WTC11 (cell line): ENCODE data around the gene SLC9A3. TPM values are rescaled to one million over a fixed set of nuclear protein-coding genes. Genes with fewer than 3 reads are reported as not detected.

Experiments
- ATAC-seq: fragments of 200-7000 bp; cut with Tn5 transposase; 2 replicates; pipeline ENCODE4 v1.10.0; 2021; ENCODE audit warnings: mild to moderate bottlenecking, moderate library complexity
- CTCF ChIA-PET: fragments of 300-600 bp; sonication (Branson Sonifier 250); formaldehyde crosslinking; loops from one replicate; lab custom pipeline; 2021; ENCODE audit warnings: antibody characterized with exemption; lab: Charles Lee
- POLR2A ChIA-PET: fragments of 350-600 bp; sonication (Branson Sonifier 250); formaldehyde crosslinking; loops from one replicate; lab custom pipeline; 2021; ENCODE audit warnings: antibody characterized with exemption; lab: Charles Lee
- DNase-seq: peaks from one replicate; pipeline ENCODE4 v3.0.0; 2021; ENCODE audit warnings: low spot score
- H3K27ac Mint-ChIP-seq: 2 replicates; pipeline ENCODE4 v1.8.0; 2021; ENCODE audit warnings: mixed read lengths
- H3K27me3 Mint-ChIP-seq: 2 replicates; pipeline ENCODE4 v1.8.0; 2021; ENCODE audit warnings: low read depth, mild to moderate bottlenecking, moderate library complexity, mixed read lengths
- H3K36me3 Mint-ChIP-seq: 2 replicates; pipeline ENCODE4 v1.8.0; 2021; ENCODE audit warnings: mixed read lengths
- H3K4me1 Mint-ChIP-seq: 2 replicates; pipeline ENCODE4 v1.8.0; 2022; ENCODE audit warnings: mixed read lengths
- H3K4me3 Mint-ChIP-seq: 2 replicates; pipeline ENCODE4 v1.8.0; 2021; ENCODE audit warnings: mild to moderate bottlenecking, moderate library complexity, mixed read lengths
- H3K9me3 Mint-ChIP-seq: 2 replicates; pipeline ENCODE4 v1.8.0; 2021; ENCODE audit warnings: mixed read lengths
- ATF1 ChIP-seq: sonication (generic); formaldehyde crosslinking; IDR thresholded peaks from 2 replicates; pipeline ENCODE4 v1.8.1; 2023; ENCODE audit warnings: mild to moderate bottlenecking, moderate library complexity, missing genetic modification reagents
- CREM ChIP-seq: sonication (generic); formaldehyde crosslinking; IDR thresholded peaks from 2 replicates; pipeline ENCODE4 v1.8.1; 2022; ENCODE audit warnings: mild to moderate bottlenecking, missing genetic modification reagents, moderate library complexity
- FOXP1 ChIP-seq: sonication (generic); formaldehyde crosslinking; IDR thresholded peaks from 2 replicates; pipeline ENCODE4 v1.8.0; 2022; ENCODE audit warnings: missing genetic modification reagents, mild to moderate bottlenecking, moderate library complexity, borderline replicate concordance
- GABPB1 ChIP-seq: sonication (generic); formaldehyde crosslinking; IDR thresholded peaks from 2 replicates; pipeline ENCODE4 v1.8.1; 2023; ENCODE audit warnings: mild to moderate bottlenecking, missing genetic modification reagents
- GTF2I ChIP-seq: fragments of 250-450 bp; sonication (Bioruptor Pico); conservative IDR thresholded peaks from 2 replicates; pipeline ENCODE4 v1.4.0; 2021; ENCODE audit warnings: mild to moderate bottlenecking
- JUN ChIP-seq: sonication (generic); formaldehyde crosslinking; IDR thresholded peaks from 2 replicates; pipeline ENCODE4 v1.8.0; 2023; ENCODE audit warnings: mild to moderate bottlenecking, missing genetic modification reagents
- MYBL2 ChIP-seq: sonication (generic); formaldehyde crosslinking; IDR thresholded peaks from 2 replicates; pipeline ENCODE4 v1.8.1; 2023; ENCODE audit warnings: mild to moderate bottlenecking, moderate library complexity, missing genetic modification reagents
- NFYB ChIP-seq: sonication (generic); formaldehyde crosslinking; conservative IDR thresholded peaks from 2 replicates; pipeline ENCODE4 v1.8.0; 2022; ENCODE audit warnings: low read depth, missing genetic modification reagents
- NR3C1 ChIP-seq: sonication (generic); formaldehyde crosslinking; conservative IDR thresholded peaks from 2 replicates; pipeline ENCODE4 v1.8.1; 2023; ENCODE audit warnings: low read depth, mild to moderate bottlenecking, missing genetic modification reagents
- OVOL2 ChIP-seq: fragments of 250-450 bp; sonication (Bioruptor Pico); IDR thresholded peaks from 2 replicates; pipeline ENCODE4 v1.9.0; 2021; ENCODE audit warnings: mild to moderate bottlenecking, borderline replicate concordance
- PRRX2 ChIP-seq: fragments of 250-450 bp; sonication (Bioruptor Pico); IDR thresholded peaks from 2 replicates; pipeline ENCODE4 v1.8.0; 2021; ENCODE audit warnings: mild to moderate bottlenecking
- RORB ChIP-seq: fragments of 250-450 bp; sonication (Bioruptor Pico); IDR thresholded peaks from 2 replicates; pipeline ENCODE4 v1.9.0; 2021; ENCODE audit warnings: mild to moderate bottlenecking
- SP1 ChIP-seq: sonication (generic); formaldehyde crosslinking; conservative IDR thresholded peaks from 2 replicates; pipeline ENCODE4 v1.8.1; 2022; ENCODE audit warnings: missing genetic modification reagents
- TP53 ChIP-seq: sonication (generic); formaldehyde crosslinking; IDR thresholded peaks from 2 replicates; pipeline ENCODE4 v1.8.1; 2023; ENCODE audit warnings: mild to moderate bottlenecking, missing genetic modification reagents
- ZNF232 ChIP-seq: sonication (generic); formaldehyde crosslinking; IDR thresholded peaks from 2 replicates; pipeline ENCODE4 v1.8.0; 2022; ENCODE audit warnings: mild to moderate bottlenecking, missing genetic modification reagents
- ZNF281 ChIP-seq: sonication (generic); formaldehyde crosslinking; IDR thresholded peaks from 2 replicates; pipeline ENCODE4 v1.8.0; 2023; ENCODE audit warnings: mild to moderate bottlenecking, missing genetic modification reagents
- total RNA-seq: library from RNA; stranded (reverse); gene quantifications from 3 replicates; pipeline ENCODE4 v1.2.3, GENCODE V29; 2021
- TF ChIP-seq, protein P1 (sequence below): sonication (generic); formaldehyde crosslinking; IDR thresholded peaks from 2 replicates; pipeline ENCODE4 v1.8.0; 2022; ENCODE audit warnings: mild to moderate bottlenecking, missing genetic modification reagents
- TF ChIP-seq, protein P2 (sequence below): sonication (generic); formaldehyde crosslinking; IDR thresholded peaks from 2 replicates; pipeline ENCODE4 v1.8.1; 2023; ENCODE audit warnings: mild to moderate bottlenecking, moderate library complexity, missing genetic modification reagents
- TF ChIP-seq, protein P3 (sequence below): sonication (generic); formaldehyde crosslinking; IDR thresholded peaks from 2 replicates; pipeline ENCODE4 v1.8.1; 2023; ENCODE audit warnings: mild to moderate bottlenecking, missing genetic modification reagents
- TF ChIP-seq, protein P4 (sequence below): sonication (generic); formaldehyde crosslinking; IDR thresholded peaks from 2 replicates; pipeline ENCODE4 v1.8.0; 2023; ENCODE audit warnings: missing genetic modification reagents
- TF ChIP-seq, protein P5 (sequence below): sonication (generic); formaldehyde crosslinking; IDR thresholded peaks from 2 replicates; pipeline ENCODE4 v1.8.1; 2022; ENCODE audit warnings: low read depth, mild to moderate bottlenecking, moderate library complexity, missing genetic modification reagents, borderline replicate concordance
- TF ChIP-seq, protein P6 (sequence below): sonication (generic); formaldehyde crosslinking; IDR thresholded peaks from 2 replicates; pipeline ENCODE4 v1.8.1; 2023; ENCODE audit warnings: mild to moderate bottlenecking, missing genetic modification reagents, moderate library complexity

SLC9A3 gene
- total RNA-seq, 1 experiment from 2014 or later: 1.6 TPM

DNA sequence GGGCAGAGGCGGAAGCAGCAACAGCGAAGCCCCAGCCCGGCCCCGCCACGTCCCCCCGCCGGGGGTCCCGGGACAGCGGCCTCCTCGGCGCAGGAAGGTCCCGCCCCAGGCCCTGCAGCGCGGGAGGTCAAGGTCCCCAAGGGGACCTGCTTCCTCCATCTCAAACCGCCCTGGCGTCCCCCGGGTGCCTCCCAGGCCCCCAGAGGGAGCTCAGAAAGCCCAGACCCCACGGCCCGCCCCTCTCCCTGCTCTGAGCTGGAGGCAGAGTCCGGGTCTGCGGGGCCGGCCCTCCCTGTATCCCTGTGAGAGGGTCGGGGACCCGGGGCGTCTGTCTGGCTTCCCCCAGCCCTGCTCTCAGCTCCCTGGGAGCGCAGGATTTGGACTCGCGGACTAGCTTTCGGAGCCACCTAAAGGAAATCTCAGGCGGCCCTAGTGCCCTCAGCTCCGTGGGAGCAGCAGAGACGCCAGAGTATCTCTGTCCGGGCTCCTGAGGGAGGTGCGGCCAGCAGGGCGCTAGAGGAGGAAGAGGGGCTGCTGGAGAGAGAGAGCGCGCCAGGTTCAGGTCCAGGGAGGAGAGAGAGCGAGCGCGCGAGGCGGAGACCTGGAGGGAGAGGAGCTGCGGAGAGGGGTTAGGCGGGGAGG, 50.6 kb downstream of the SLC9A3 start (continued):
- TF ChIP-seq, protein P1, sequence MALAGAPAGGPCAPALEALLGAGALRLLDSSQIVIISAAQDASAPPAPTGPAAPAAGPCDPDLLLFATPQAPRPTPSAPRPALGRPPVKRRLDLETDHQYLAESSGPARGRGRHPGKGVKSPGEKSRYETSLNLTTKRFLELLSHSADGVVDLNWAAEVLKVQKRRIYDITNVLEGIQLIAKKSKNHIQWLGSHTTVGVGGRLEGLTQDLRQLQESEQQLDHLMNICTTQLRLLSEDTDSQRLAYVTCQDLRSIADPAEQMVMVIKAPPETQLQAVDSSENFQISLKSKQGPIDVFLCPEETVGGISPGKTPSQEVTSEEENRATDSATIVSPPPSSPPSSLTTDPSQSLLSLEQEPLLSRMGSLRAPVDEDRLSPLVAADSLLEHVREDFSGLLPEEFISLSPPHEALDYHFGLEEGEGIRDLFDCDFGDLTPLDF: no peak
- no peak for TF ChIP-seq PRRX2 (CRISPR knock-in tag)

- Mint-ChIP-seq H3K27ac (no peak overlapping the region), H3K27me3 (peaks cover 49% of the 10 kb centered on the region), H3K36me3 (no peaks in the 10 kb centered on the region), H3K9me3 (no peaks in the 10 kb centered on the region), H3K4me3 (peak overlapping the region; percentile 64), H3K4me1 (peaks cover 9% of the 10 kb centered on the region)
- ChIA-PET POLR2A (no interaction called here), CTCF (interaction anchor here (0.9 to 4.3 kb wide), 7 partner anchors 19 to 197 kb away, joined by 4 to 23 read pairs (median 6); partner anchors contain the start of gene AHRR)
- DNase-seq (peak; percentile 72), ATAC-seq (peak; percentile 59)
- TF ChIP-seq, protein P2, sequence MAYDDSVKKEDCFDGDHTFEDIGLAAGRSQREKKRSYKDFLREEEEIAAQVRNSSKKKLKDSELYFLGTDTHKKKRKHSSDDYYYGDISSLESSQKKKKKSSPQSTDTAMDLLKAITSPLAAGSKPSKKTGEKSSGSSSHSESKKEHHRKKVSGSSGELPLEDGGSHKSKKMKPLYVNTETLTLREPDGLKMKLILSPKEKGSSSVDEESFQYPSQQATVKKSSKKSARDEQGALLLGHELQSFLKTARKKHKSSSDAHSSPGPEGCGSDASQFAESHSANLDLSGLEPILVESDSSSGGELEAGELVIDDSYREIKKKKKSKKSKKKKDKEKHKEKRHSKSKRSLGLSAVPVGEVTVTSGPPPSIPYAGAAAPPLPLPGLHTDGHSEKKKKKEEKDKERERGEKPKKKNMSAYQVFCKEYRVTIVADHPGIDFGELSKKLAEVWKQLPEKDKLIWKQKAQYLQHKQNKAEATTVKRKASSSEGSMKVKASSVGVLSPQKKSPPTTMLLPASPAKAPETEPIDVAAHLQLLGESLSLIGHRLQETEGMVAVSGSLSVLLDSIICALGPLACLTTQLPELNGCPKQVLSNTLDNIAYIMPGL: peak; percentile 90
- TF ChIP-seq, protein P3, sequence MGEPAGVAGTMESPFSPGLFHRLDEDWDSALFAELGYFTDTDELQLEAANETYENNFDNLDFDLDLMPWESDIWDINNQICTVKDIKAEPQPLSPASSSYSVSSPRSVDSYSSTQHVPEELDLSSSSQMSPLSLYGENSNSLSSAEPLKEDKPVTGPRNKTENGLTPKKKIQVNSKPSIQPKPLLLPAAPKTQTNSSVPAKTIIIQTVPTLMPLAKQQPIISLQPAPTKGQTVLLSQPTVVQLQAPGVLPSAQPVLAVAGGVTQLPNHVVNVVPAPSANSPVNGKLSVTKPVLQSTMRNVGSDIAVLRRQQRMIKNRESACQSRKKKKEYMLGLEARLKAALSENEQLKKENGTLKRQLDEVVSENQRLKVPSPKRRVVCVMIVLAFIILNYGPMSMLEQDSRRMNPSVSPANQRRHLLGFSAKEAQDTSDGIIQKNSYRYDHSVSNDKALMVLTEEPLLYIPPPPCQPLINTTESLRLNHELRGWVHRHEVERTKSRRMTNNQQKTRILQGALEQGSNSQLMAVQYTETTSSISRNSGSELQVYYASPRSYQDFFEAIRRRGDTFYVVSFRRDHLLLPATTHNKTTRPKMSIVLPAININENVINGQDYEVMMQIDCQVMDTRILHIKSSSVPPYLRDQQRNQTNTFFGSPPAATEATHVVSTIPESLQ (CRISPR knock-in tag): no peak
- peak; percentile 55 for TF ChIP-seq NFYB (CRISPR knock-in tag)
- TF ChIP-seq GTF2I (CRISPR knock-in tag): no peak
- peak; percentile 95 for TF ChIP-seq MYBL2
- no peak for TF ChIP-seq RORB (CRISPR knock-in tag)
- TF ChIP-seq TP53 (CRISPR knock-in tag): peak; percentile 99
- TF ChIP-seq, protein P4, sequence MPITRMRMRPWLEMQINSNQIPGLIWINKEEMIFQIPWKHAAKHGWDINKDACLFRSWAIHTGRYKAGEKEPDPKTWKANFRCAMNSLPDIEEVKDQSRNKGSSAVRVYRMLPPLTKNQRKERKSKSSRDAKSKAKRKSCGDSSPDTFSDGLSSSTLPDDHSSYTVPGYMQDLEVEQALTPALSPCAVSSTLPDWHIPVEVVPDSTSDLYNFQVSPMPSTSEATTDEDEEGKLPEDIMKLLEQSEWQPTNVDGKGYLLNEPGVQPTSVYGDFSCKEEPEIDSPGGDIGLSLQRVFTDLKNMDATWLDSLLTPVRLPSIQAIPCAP: peak; percentile 95
- TF ChIP-seq GABPB1 (CRISPR knock-in tag): peak; percentile 68
- TF ChIP-seq, protein P5, sequence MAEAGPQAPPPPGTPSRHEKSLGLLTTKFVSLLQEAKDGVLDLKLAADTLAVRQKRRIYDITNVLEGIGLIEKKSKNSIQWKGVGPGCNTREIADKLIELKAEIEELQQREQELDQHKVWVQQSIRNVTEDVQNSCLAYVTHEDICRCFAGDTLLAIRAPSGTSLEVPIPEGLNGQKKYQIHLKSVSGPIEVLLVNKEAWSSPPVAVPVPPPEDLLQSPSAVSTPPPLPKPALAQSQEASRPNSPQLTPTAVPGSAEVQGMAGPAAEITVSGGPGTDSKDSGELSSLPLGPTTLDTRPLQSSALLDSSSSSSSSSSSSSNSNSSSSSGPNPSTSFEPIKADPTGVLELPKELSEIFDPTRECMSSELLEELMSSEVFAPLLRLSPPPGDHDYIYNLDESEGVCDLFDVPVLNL (CRISPR knock-in tag): peak; percentile 90
- TF ChIP-seq JUN: peak; percentile 95
- TF ChIP-seq ATF1 (CRISPR knock-in tag): peak; percentile 98
- peak; percentile 99 for TF ChIP-seq FOXP1 (CRISPR knock-in tag)
- TF ChIP-seq CREM (CRISPR knock-in tag): peak; percentile 90
- peak; percentile 94 for TF ChIP-seq ZNF232 (CRISPR knock-in tag)
- no peak for TF ChIP-seq OVOL2 (CRISPR knock-in tag)
- TF ChIP-seq, protein P1: peak; percentile 95
- TF ChIP-seq SP1 (CRISPR knock-in tag): peak; percentile 85
- TF ChIP-seq, protein P6, sequence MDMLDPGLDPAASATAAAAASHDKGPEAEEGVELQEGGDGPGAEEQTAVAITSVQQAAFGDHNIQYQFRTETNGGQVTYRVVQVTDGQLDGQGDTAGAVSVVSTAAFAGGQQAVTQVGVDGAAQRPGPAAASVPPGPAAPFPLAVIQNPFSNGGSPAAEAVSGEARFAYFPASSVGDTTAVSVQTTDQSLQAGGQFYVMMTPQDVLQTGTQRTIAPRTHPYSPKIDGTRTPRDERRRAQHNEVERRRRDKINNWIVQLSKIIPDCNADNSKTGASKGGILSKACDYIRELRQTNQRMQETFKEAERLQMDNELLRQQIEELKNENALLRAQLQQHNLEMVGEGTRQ (CRISPR knock-in tag): peak; percentile 47
- 0 out of 2 replicates have a peak, but pooled peaks have one; percentile 64 for TF ChIP-seq ZNF281 (CRISPR knock-in tag)
- TF ChIP-seq NR3C1 (CRISPR knock-in tag): peak; percentile 94; the same call in 1 of the 2 replicates
These were observed 51.3 kb downstream of the SLC9A3 start for GRCh38 chr5:472656-473550.
